ENCODE measurements around the gene ATAD5.

The ATAD5 gene

GRCh38 chr17:30913955-30914354 lies 82.2 kb downstream of the ATAD5 start:
- no peak overlapping the region for H3K4me3 ChIP-seq (ENCODE audit: low read length)
- DNase-seq (ENCODE audit: low read depth), result no peak
- no peak for TF ChIP-seq CTCF (conservative IDR thresholded peaks at IDR 0.05; ENCODE audit: low read depth, low read length)

- TF ChIP-seq CTCF (conservative IDR thresholded peaks at IDR 0.05; ENCODE audit: low read depth, low read length), result no peak
- no peak overlapping the region for H3K4me3 ChIP-seq (ENCODE audit: low read length)
- DNase-seq (ENCODE audit: low read depth), result no peak
Measured at GRCh38 chr17:30915833-30916611, 84.3 kb downstream of the ATAD5 start.

DNA sequence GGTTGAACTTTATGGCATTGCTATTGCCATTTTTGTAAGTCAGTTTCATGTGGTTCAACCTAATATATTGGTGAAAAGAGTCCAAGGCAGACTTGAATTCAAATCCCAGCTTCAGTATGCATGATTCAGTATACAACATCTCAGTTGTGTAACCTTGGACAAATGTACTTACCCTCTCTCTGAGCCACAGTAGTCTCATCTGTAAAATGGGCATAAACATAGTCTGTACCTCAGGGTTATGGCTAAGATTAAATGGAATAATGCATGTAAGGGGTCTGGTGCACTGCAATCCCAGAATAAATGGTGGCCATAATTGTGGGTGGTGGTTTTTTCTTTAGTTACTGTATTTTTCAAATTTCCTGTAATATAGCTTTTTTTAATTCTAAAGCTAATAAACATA lies 85.3 kb downstream of the ATAD5 start:
- DNase-seq (ENCODE audit: low read depth), result no peak
- no peak for TF ChIP-seq CTCF (conservative IDR thresholded peaks at IDR 0.05; ENCODE audit: low read depth, low read length)
- no peak overlapping the region for H3K4me3 ChIP-seq (ENCODE audit: low read length)

DNA sequence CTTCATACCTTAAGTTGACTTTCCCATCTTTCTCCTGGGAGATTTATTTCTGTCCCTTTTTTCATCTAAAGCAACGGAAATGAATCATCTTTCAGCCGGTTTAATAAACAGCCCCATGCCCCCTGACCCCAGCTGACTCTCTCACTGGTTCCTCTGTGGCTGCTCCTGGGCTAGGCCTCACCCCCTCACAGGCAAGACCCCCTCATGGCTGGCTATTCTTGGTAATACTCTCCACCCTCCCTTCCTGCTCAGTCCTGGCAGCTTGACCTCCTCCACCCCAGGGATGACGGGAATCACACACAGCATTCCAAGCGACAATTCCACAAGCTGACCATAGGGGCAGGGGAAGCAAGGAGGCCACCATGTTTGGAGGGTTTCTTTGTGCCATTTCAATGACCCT lies 88.5 kb downstream of the ATAD5 start:
- TF ChIP-seq CTCF (conservative IDR thresholded peaks at IDR 0.05; ENCODE audit: low read depth, low read length), result no peak
- no peak overlapping the region for H3K4me3 ChIP-seq (ENCODE audit: low read length)
- no peak for DNase-seq (ENCODE audit: low read depth)

DNA sequence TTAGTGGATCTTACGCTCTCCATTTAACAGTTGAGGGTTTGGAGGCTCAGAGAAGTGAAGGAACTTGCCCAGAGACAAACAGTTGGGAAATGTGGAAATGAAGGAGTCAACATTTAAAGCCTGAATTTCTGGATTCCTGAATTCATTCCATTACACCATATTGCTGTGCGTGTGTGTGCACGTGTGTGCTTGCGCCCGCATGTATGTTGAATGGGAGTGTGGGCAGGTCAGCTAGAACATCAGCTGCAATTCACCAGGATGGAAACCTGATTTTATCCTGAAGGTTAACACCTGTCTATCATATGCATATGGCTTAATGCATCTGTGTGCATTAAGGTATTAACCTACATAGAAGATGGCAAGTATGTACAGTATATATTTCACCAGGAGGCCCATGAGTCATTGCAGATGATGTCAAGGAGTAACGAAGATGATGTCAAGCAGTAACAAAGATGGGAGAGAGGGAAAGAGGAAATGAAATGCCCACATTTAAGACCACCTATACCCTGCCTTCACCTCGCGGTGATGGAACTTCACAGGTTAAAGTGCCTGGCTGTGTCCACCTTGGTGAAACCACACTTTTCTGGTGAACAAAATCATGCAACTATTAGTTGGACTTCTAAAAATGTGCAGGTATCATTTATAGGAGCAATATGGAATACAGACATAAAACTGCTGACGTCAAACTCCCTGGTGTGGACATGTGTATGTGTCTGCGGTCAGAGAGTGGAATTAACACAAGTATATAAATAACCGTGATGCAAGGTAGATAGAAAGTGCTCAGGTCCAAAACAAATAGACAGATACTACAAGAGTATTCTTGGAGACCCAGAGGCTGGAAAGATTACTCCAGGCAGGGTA lies 89.1 kb downstream of the ATAD5 start:
- no peak for DNase-seq (ENCODE audit: low read depth)
- no peak overlapping the region for H3K4me3 ChIP-seq (ENCODE audit: low read length)
- no peak for TF ChIP-seq CTCF (conservative IDR thresholded peaks at IDR 0.05; ENCODE audit: low read depth, low read length)

GRCh38 chr17:30921544-30922196 lies 89.9 kb downstream of the ATAD5 start, which contains the start of gene ADAP2:
ADAP2 (plus strand) TSS chr17:30921945; CDS start chr17:30922015, 70 bp downstream.
- peak within 1 kb of the TSS; percentile 34 for H3K4me3 ChIP-seq (ENCODE audit: low read length)
- TF ChIP-seq CTCF (conservative IDR thresholded peaks at IDR 0.05; ENCODE audit: low read depth, low read length), result no peak
- DNase-seq (ENCODE audit: low read depth), result no peak

All from retinal pigment epithelial cell (primary cell).